Gastroesophageal sphincter (tissue), 4 donors: ENCODE data around the gene PCED1B. TPM values are rescaled to one million over a fixed set of nuclear protein-coding genes. Genes with fewer than 3 reads are reported as not detected.

Experiments used
- ATAC-seq: fragments of 150-250 bp; one replicate; pipeline ENCODE4 v1.9.1; 2016; ENCODE audit warnings: mild to moderate bottlenecking, moderate library complexity
- H3K27ac ChIP-seq, 4 donors: fragments of 200-600 bp; sonication (generic) in 3 of 4; 1 replicate in 3 of 4; 2 replicates in 1 of 4; pipeline ENCODE4 v1.5.1; 2016 to 2019
- H3K27me3 ChIP-seq: fragments of 200-600 bp; sonication (generic); one replicate; pipeline ENCODE4 v1.5.1; 2019
- H3K36me3 ChIP-seq, 2 donors: fragments of 200-600 bp; sonication (generic); one replicate each; pipeline ENCODE4 v1.5.1; 2019; ENCODE audit warnings: control low read depth in 1 of 2
- H3K4me1 ChIP-seq, 3 donors: fragments of 200-600 bp; sonication (generic); 1 replicate in 2 of 3; 2 replicates in 1 of 3; pipeline ENCODE4 v1.5.1; 2016 to 2019; ENCODE audit warnings: control low read depth in 2 of 3
- H3K4me3 ChIP-seq, 2 donors: fragments of 200-600 bp; sonication (generic); one replicate each; pipeline ENCODE4 v1.5.1; 2019; ENCODE audit warnings: mild to moderate bottlenecking in 1 of 2, moderate library complexity in 1 of 2
- H3K9me3 ChIP-seq, 3 donors: fragments of 200-600 bp; sonication (generic); one replicate each; pipeline ENCODE4 v1.5.1; 2017 to 2019; ENCODE audit warnings: control low read depth in 2 of 3
- EP300 ChIP-seq: sonication (generic); formaldehyde crosslinking; IDR thresholded peaks from one replicate; pipeline ENCODE4 v1.6.1; 2017; ENCODE audit warnings: antibody characterized with exemption, mild to moderate bottlenecking
- POLR2A ChIP-seq, 2 donors: fragments of 450-650 bp; IDR thresholded peaks; one replicate each; pipeline ENCODE4 v1.6.1; 2017; ENCODE audit warnings: antibody characterized with exemption in 2 of 2, mild to moderate bottlenecking in 2 of 2, moderate library complexity in 1 of 2
- POLR2AphosphoS5 ChIP-seq: sonication (generic); formaldehyde crosslinking; IDR thresholded peaks from one replicate; pipeline ENCODE4 v1.6.1; 2017; ENCODE audit warnings: antibody characterized with exemption
- WGBS, 2 donors: methylation state at CpG; one replicate each; pipeline ENCODE4 v1.1.5; 2018; ENCODE audit warnings: low coverage in 1 of 2; 5-methylcytosine and 5-hydroxymethylcytosine counted together
- total RNA-seq, 4 donors: library from RNA; depleted of rRNA; stranded (reverse); fragments of >200 nt; gene quantifications; one replicate each; pipeline ENCODE4 v1.1.0, GENCODE V29; 2016
- TF ChIP-seq, protein P1 (sequence below), 4 experiments: fragments of 200-600 bp in 2 of 4; fragments of 450-650 bp in 2 of 4; sonication (generic) in 1 of 4; IDR thresholded peaks; one replicate each; pipeline ENCODE4 v1.5.1; 2017 to 2019; ENCODE audit warnings: antibody characterized with exemption in 4 of 4, mild to moderate bottlenecking in 2 of 4, moderate library complexity in 2 of 4

PCED1B gene
- total RNA-seq, 4 donors from 2014 or later = 0.22 to 2.7 (median 1.7) TPM; not detected in 1

DNA sequence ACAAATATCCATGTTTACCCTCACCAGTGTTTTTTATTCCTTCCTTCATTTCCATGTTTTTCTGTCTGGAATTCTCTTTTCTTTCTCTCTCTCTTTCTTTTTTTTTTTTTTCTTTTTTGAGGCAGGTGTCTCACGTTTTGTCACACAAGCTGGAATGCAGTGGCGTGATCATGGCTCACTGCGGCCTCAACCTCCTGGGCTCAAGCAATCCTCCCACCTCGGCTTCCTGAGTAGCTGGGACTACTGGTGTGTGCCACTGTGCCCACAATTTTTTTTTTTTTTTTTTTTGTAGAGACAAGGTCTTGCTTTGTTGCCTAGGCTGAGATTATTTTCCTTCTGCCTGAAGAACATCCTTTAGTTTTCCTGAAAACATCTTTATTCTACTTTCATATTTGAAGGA is 15.4 kb downstream of the PCED1B start:
- Histone ChIP-seq H3K4me1 (peaks cover 0 to 5% (median 0%) of the 10 kb centered on the region in 3 donors), H3K36me3 (no peaks in the 10 kb centered on the region), H3K27ac (no peak overlapping the region), H3K9me3 (no peaks in the 10 kb centered on the region), H3K4me3 (no peak overlapping the region), H3K27me3 (no peaks in the 10 kb centered on the region)
- TF ChIP-seq, protein P1, sequence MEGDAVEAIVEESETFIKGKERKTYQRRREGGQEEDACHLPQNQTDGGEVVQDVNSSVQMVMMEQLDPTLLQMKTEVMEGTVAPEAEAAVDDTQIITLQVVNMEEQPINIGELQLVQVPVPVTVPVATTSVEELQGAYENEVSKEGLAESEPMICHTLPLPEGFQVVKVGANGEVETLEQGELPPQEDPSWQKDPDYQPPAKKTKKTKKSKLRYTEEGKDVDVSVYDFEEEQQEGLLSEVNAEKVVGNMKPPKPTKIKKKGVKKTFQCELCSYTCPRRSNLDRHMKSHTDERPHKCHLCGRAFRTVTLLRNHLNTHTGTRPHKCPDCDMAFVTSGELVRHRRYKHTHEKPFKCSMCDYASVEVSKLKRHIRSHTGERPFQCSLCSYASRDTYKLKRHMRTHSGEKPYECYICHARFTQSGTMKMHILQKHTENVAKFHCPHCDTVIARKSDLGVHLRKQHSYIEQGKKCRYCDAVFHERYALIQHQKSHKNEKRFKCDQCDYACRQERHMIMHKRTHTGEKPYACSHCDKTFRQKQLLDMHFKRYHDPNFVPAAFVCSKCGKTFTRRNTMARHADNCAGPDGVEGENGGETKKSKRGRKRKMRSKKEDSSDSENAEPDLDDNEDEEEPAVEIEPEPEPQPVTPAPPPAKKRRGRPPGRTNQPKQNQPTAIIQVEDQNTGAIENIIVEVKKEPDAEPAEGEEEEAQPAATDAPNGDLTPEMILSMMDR (IDR thresholded peaks at IDR 0.05) = no peak
- TF ChIP-seq EP300 (no peak), POLR2AphosphoS5 (no peak), POLR2A (IDR thresholded peaks at IDR 0.05) (no peak)
- ATAC-seq = no peak
- 80% methylated on average over 1 of the region's 4 CpGs; no CpG with 5 or more reads in 1 of the 2 donors for WGBS, 2 donors

DNA sequence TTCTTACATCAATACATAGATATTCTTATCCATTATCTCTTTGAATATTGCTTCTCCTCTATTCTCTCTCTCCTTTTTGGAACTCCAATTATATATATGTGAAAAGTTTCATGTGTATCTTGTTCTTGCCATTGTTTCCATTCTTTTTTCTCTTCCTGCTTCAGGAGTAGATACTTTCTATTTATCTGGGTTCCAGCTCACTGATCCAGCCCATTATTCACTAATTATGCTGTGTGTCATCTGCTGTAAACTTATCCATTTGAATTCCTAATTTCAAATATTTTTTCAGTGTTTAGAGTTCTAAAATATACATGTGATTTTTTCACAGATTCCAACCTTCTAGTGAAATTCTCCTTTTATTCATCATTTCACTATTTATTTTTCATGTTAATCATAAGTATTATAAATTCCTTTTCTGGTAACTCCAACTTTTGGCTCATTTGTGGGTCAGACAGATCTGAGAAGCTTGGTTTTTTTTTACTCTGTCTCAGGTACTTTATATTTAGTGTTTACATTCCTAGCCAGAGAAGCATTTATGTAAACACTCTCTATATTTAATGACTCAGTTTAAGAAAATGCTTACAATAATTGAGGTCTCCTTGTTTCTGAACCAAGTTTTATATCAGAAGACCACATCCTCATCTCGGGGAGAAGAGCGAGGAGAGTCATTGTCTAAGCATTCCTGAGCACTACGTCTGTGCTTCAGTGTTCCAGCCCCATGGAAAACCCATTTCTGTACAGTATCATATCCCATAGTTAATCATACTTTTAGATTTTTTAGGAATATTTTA is 16.2 kb downstream of the PCED1B start:
- Histone ChIP-seq H3K4me1 (peaks cover 0 to 5% (median 0%) of the 10 kb centered on the region in 3 donors), H3K36me3 (no peaks in the 10 kb centered on the region), H3K4me3 (no peak overlapping the region), H3K27ac (no peak overlapping the region), H3K9me3 (no peaks in the 10 kb centered on the region), H3K27me3 (no peaks in the 10 kb centered on the region)
- WGBS, 2 donors = 39 to 58% methylated on average over 3 of the region's 3 CpGs
- no peak for ATAC-seq
- TF ChIP-seq POLR2A (IDR thresholded peaks at IDR 0.05) (no peak), EP300 (no peak), POLR2AphosphoS5 (no peak)
- TF ChIP-seq, protein P1 (IDR thresholded peaks at IDR 0.05) = no peak

DNA sequence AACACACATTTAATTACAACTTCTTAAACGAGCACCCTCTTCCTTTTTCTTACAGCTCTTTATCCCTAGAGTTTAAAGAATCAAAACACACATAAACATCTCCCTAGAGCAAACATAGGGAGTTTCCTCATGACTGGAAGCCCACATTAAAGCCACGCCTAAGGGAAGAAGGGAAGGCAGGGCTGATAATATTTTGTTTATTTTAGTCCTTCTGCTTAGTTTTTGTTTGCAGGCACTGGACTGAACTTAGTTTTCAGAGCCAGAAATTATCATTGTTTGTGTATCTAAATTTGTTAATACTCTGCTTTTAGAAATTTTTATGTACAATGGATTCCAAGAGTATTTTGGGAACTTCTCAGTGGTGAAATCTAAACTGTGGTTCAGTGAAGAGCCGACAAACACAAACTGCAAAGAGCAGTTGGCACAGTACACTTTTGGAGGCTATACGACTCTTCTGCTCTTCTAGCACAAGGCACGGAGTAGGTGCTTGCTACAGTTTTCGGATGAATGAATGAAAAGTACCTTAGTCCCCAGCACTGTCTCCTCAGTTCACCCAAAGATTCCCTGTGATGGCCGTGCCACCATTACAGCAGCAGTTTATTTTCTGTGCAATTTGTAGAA is 18.0 kb downstream of the PCED1B start:
- WGBS, 2 donors = 54 to 63% methylated on average over 4 to 7 of the region's 7 CpGs
- Histone ChIP-seq H3K27ac (no peak overlapping the region), H3K4me3 (no peak overlapping the region), H3K9me3 (no peaks in the 10 kb centered on the region), H3K36me3 (no peaks in the 10 kb centered on the region), H3K27me3 (no peaks in the 10 kb centered on the region), H3K4me1 (peaks cover 0 to 6% (median 0%) of the 10 kb centered on the region in 3 donors)
- no peak for TF ChIP-seq POLR2A (IDR thresholded peaks at IDR 0.05)
- no peak for ATAC-seq

DNA sequence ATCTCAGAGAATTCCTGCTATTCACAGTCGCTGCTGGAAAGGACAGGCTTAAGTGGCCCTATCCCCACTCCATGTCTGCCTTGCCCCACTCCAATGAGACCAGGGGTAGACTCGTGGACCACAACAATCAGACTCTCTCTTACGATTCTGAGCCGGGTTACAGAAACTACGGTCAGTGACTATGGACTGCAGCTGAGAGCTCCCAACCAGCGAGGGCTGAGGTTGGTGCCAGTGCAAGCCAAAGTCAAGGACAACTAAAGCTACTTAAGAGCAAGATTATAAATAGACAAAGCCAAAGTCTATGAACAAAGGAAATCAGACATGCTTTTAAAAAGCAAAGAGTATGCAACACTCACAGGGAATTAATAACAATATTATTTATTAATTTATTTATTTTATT is 18.7 kb downstream of the PCED1B start:
- Histone ChIP-seq H3K9me3 (no peaks in the 10 kb centered on the region), H3K36me3 (no peaks in the 10 kb centered on the region), H3K27me3 (no peaks in the 10 kb centered on the region), H3K4me1 (peaks cover 0 to 13% (median 0%) of the 10 kb centered on the region in 3 donors), H3K27ac (no peak overlapping the region), H3K4me3 (no peak overlapping the region)
- TF ChIP-seq, protein P1 (IDR thresholded peaks at IDR 0.05) = no peak
- no peak for TF ChIP-seq POLR2AphosphoS5
- no peak for TF ChIP-seq POLR2A (IDR thresholded peaks at IDR 0.05)
- no peak for TF ChIP-seq EP300
- no peak for ATAC-seq
- 78% methylated on average over 5 of the region's 6 CpGs; no CpG with 5 or more reads in 1 of the 2 donors for WGBS, 2 donors

DNA sequence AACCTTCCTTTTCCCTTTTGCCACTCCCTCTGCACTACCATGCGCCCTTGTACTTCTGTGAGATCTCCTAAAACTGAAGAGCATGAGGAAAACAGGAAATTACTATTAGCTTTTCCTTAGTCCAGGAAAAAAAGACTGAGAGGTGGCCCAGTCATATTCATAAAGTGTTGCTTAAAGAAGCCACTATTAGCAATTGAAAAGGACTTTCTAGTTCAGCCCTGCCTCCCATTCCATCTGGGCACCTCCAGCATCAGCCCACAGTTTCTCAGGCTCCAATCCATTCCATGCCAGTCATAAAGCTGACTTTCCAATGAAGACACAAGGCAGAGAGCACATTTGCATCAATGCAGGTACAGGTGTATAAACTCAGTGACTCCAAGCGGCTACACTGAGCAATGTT is 20.2 kb downstream of the PCED1B start:
- H3K36me3 ChIP-seq = no peaks in the 10 kb centered on the region
- no peaks in the 10 kb centered on the region for H3K27me3 ChIP-seq
- no peak overlapping the region for H3K4me3 ChIP-seq
- WGBS, 2 donors = 13 to 75% methylated on average over 1 to 2 of the region's 2 CpGs
- no peak for TF ChIP-seq POLR2AphosphoS5
- no peak for TF ChIP-seq EP300
- TF ChIP-seq POLR2A (IDR thresholded peaks at IDR 0.05) = no peak
- TF ChIP-seq, protein P1 (IDR thresholded peaks at IDR 0.05) = no peak
- peaks cover 0 to 15% (median 0%) of the 10 kb centered on the region in 3 donors for H3K4me1 ChIP-seq
- no peaks in the 10 kb centered on the region for H3K9me3 ChIP-seq
- no peak overlapping the region for H3K27ac ChIP-seq
- ATAC-seq = no peak
